Measurements from ENCODE around the gene TRIM17.

Gene TRIM17

DNA sequence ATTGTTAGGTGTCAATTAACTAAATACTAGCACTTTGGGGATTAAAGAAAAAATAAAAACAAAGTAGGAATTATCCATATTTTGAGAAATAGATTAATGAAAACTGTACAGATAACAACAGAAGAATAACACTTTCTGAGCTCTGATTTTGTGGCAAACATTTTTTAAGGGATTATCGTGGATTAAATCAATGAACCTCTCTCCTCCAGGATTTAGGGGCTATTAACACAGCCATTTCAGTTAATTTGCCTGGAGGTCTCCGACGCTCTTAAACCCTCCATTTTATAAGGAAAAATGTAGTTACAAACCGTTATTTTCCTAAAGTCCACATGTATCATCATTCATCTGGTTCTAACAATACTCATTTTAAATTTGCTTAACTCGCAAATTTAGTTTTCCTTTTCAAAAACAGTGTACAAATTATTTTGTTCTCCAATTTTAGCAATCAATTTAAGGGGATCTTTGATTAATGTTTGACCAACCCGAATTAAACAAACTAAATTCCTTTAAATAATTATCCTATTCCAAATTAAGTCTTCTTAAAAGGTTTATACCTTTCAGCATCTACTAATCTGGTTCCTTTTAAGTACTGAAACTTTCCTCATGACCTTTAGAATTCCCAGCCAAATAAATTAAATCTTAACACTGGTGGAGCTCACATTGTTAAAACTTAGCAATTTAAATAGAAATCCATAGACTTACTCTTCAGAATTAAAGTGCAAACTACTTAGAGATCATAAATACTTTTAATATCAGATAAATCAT is 39.8 kb upstream of the TRIM17 start:
- H3K9ac ChIP-seq (ENCODE audit: low read length) = no peak overlapping the region
- TF ChIP-seq, protein P1, sequence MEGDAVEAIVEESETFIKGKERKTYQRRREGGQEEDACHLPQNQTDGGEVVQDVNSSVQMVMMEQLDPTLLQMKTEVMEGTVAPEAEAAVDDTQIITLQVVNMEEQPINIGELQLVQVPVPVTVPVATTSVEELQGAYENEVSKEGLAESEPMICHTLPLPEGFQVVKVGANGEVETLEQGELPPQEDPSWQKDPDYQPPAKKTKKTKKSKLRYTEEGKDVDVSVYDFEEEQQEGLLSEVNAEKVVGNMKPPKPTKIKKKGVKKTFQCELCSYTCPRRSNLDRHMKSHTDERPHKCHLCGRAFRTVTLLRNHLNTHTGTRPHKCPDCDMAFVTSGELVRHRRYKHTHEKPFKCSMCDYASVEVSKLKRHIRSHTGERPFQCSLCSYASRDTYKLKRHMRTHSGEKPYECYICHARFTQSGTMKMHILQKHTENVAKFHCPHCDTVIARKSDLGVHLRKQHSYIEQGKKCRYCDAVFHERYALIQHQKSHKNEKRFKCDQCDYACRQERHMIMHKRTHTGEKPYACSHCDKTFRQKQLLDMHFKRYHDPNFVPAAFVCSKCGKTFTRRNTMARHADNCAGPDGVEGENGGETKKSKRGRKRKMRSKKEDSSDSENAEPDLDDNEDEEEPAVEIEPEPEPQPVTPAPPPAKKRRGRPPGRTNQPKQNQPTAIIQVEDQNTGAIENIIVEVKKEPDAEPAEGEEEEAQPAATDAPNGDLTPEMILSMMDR (IDR thresholded peaks at IDR 0.05; ENCODE audit: low read depth, low read length) = no peak
- TF ChIP-seq EZH2phosphoT487 (IDR thresholded peaks at IDR 0.05; ENCODE audit: low read depth) = no peak

DNA sequence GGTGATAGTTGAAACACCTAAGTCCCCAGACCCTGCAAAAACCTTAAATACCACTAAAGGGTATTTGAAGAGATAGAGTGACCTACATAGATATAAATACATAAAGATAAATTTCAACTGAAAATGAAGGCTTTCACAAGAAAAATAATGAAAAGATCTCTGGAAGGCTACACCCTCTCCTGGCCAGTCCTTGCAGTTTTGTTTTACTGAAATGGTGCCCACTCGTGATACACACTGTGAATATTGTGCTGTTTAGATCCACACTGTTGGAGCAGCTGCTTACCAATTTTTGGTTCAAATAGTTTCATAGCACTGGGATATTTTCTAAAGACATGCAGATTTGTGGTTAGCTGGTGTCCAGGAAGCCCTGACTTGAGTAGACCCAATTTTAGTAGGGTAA is 39.1 kb upstream of the TRIM17 start:
- Histone ChIP-seq H3K4me2 (ENCODE audit: low read length) (no peak overlapping the region), H3K36me3 (replicated peaks; ENCODE audit: low read depth, low read length) (no peaks in the 10 kb centered on the region), H3K9me3 (ENCODE audit: insufficient read depth, low read length) (no peaks in the 10 kb centered on the region), H3K27ac (ENCODE audit: low read length) (no peak overlapping the region), H3K79me2 (ENCODE audit: low read length) (no peaks in the 10 kb centered on the region), H3K27me3 (ENCODE audit: low read depth, low read length) (no peaks in the 10 kb centered on the region; the same call in 1 of the 2 replicates), H3K9ac (ENCODE audit: low read length) (no peak overlapping the region), H3K4me1 (ENCODE audit: low read length) (no peaks in the 10 kb centered on the region), H4K20me1 (ENCODE audit: insufficient read depth, low read length) (no peaks in the 10 kb centered on the region), H2AFZ (ENCODE audit: low read depth, low read length) (no peak overlapping the region), H3K4me3 (ENCODE audit: low read length) (no peak overlapping the region)
- TF ChIP-seq EZH2phosphoT487 (IDR thresholded peaks at IDR 0.05; ENCODE audit: low read depth) = no peak
- TF ChIP-seq, protein P1 (IDR thresholded peaks at IDR 0.05; ENCODE audit: low read depth, low read length) = no peak

More for the DNA sequence above, 39.8 kb upstream of the TRIM17 start:
- Histone ChIP-seq H3K4me1 (ENCODE audit: low read length) (no peaks in the 10 kb centered on the region), H3K36me3 (replicated peaks; ENCODE audit: low read depth, low read length) (no peaks in the 10 kb centered on the region), H2AFZ (ENCODE audit: low read depth, low read length) (no peak overlapping the region), H3K4me3 (ENCODE audit: low read length) (no peak overlapping the region), H4K20me1 (ENCODE audit: insufficient read depth, low read length) (no peaks in the 10 kb centered on the region), H3K9me3 (ENCODE audit: insufficient read depth, low read length) (no peaks in the 10 kb centered on the region), H3K4me2 (ENCODE audit: low read length) (no peak overlapping the region), H3K27me3 (ENCODE audit: low read depth, low read length) (peaks cover under 1% of the 10 kb centered on the region; the same call in 1 of the 2 replicates), H3K79me2 (ENCODE audit: low read length) (no peaks in the 10 kb centered on the region), H3K27ac (ENCODE audit: low read length) (no peak overlapping the region)

DNA sequence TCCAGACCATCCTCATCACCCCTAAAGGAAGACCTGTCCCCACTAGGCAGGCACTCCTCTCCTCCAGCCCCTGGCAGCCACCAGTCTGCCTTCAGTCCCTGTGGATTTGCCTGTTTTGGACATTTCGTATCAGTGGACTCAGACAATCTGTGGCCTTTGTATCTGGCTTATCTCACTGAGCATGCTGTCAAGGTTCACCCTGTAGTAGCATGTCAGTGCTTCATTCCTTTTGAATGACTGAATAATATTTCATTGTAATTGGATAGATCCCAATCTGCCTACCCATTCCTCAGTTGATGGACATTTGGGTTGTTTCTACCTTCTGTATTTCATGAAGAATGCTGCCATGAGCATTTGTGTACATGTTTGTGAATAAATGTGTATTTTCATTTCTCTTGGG is 37.6 kb upstream of the TRIM17 start:
- H4K20me1 ChIP-seq (ENCODE audit: insufficient read depth, low read length) = no peaks in the 10 kb centered on the region
- H3K27me3 ChIP-seq (ENCODE audit: low read depth, low read length) = no peaks in the 10 kb centered on the region; the same call in 1 of the 2 replicates
- no peak overlapping the region for H3K4me2 ChIP-seq (ENCODE audit: low read length)
- no peak overlapping the region for H3K4me3 ChIP-seq (ENCODE audit: low read length)
- no peak overlapping the region for H2AFZ ChIP-seq (ENCODE audit: low read depth, low read length)
- no peaks in the 10 kb centered on the region for H3K4me1 ChIP-seq (ENCODE audit: low read length)
- no peaks in the 10 kb centered on the region for H3K9me3 ChIP-seq (ENCODE audit: insufficient read depth, low read length)
- H3K9ac ChIP-seq (ENCODE audit: low read length) = no peak overlapping the region
- no peaks in the 10 kb centered on the region for H3K36me3 ChIP-seq (replicated peaks; ENCODE audit: low read depth, low read length)
- no peak for TF ChIP-seq EZH2phosphoT487 (IDR thresholded peaks at IDR 0.05; ENCODE audit: low read depth)
- TF ChIP-seq, protein P1 (IDR thresholded peaks at IDR 0.05; ENCODE audit: low read depth, low read length) = no peak
- H3K79me2 ChIP-seq (ENCODE audit: low read length) = no peaks in the 10 kb centered on the region
- no peak overlapping the region for H3K27ac ChIP-seq (ENCODE audit: low read length)

DNA sequence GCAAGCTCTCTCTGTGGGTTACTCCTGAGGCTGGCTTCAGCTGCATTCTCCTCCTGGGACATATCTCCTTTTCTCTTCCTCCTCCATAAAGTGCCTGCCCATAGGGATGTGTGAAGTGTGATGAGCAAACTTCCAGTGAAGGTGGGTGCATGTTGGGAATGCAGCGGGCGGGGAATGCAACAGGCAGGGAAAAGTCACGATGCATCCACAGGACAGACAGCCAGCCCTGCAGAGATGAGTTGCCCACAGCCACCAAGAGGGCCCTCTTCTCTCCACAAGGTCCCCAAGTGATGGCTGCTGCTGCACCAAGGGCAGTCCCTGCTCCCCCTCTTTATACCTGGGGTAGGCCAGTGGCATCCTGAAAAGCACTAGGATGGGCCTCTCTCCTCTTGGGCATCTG is 37.0 kb upstream of the TRIM17 start:
- Histone ChIP-seq H3K79me2 (ENCODE audit: low read length) (no peaks in the 10 kb centered on the region), H3K36me3 (replicated peaks; ENCODE audit: low read depth, low read length) (no peaks in the 10 kb centered on the region), H3K27me3 (ENCODE audit: low read depth, low read length) (no peaks in the 10 kb centered on the region; the same call in 1 of the 2 replicates), H4K20me1 (ENCODE audit: insufficient read depth, low read length) (no peaks in the 10 kb centered on the region), H3K27ac (ENCODE audit: low read length) (no peak overlapping the region), H3K4me2 (ENCODE audit: low read length) (no peak overlapping the region), H3K9me3 (ENCODE audit: insufficient read depth, low read length) (no peaks in the 10 kb centered on the region), H3K4me3 (ENCODE audit: low read length) (no peak overlapping the region), H3K9ac (ENCODE audit: low read length) (no peak overlapping the region), H3K4me1 (ENCODE audit: low read length) (no peaks in the 10 kb centered on the region), H2AFZ (ENCODE audit: low read depth, low read length) (no peak overlapping the region)
- TF ChIP-seq, protein P1 (IDR thresholded peaks at IDR 0.05; ENCODE audit: low read depth, low read length) = no peak
- no peak for TF ChIP-seq EZH2phosphoT487 (IDR thresholded peaks at IDR 0.05; ENCODE audit: low read depth)
